ENCODE data around the gene SLC1A4. TPM values are rescaled to one million over a fixed set of nuclear protein-coding genes. Genes with fewer than 3 reads are reported as not detected.
A peak's percentile ranks its signal among the peaks of the same experiment; 100 is the strongest.

The SLC1A4 gene
- total RNA-seq, 4 donors from 2014 or later = 2.7 to 12.4 (median 3.4) TPM

- H3K27me3 ChIP-seq = no peaks in the 10 kb centered on the region
- DNase-seq = no peak
- no peak overlapping the region for H3K27ac ChIP-seq
- no peaks in the 10 kb centered on the region for H3K9me3 ChIP-seq
- no peak overlapping the region for H3K4me3 ChIP-seq
- peaks cover 0 to 12% (median 0%) of the 10 kb centered on the region in 3 donors for H3K36me3 ChIP-seq
- H3K4me1 ChIP-seq = no peaks in the 10 kb centered on the region
- TF ChIP-seq CTCF (IDR thresholded peaks at IDR 0.05) (no peak), POLR2A (IDR thresholded peaks at IDR 0.05) (no peak)
Observed at GRCh38 chr2:65013776-65014175, 24.6 kb downstream of the SLC1A4 start.

GRCh38 chr2:65015731-65016130 is 26.5 kb downstream of the SLC1A4 start:
- Histone ChIP-seq H3K27me3 (no peaks in the 10 kb centered on the region), H3K27ac (no peak overlapping the region), H3K9me3 (no peaks in the 10 kb centered on the region), H3K4me3 (no peak overlapping the region), H3K4me1 (no peaks in the 10 kb centered on the region), H3K36me3 (peaks cover 0 to 19% (median 0%) of the 10 kb centered on the region in 3 donors)
- TF ChIP-seq CTCF (IDR thresholded peaks at IDR 0.05) = no peak
- no peak for TF ChIP-seq POLR2A (IDR thresholded peaks at IDR 0.05)
- no peak for DNase-seq

GRCh38 chr2:65016789-65017188 is 27.6 kb downstream of the SLC1A4 start:
- Histone ChIP-seq H3K9me3 (no peaks in the 10 kb centered on the region), H3K36me3 (peaks cover 0 to 19% (median 0%) of the 10 kb centered on the region in 3 donors), H3K27me3 (no peaks in the 10 kb centered on the region), H3K4me3 (no peak overlapping the region), H3K27ac (peak overlapping the region in 1 of 4 donors; percentile 22), H3K4me1 (no peaks in the 10 kb centered on the region)
- no peak for DNase-seq
- TF ChIP-seq POLR2A (IDR thresholded peaks at IDR 0.05) (no peak), CTCF (IDR thresholded peaks at IDR 0.05) (no peak)

DNA sequence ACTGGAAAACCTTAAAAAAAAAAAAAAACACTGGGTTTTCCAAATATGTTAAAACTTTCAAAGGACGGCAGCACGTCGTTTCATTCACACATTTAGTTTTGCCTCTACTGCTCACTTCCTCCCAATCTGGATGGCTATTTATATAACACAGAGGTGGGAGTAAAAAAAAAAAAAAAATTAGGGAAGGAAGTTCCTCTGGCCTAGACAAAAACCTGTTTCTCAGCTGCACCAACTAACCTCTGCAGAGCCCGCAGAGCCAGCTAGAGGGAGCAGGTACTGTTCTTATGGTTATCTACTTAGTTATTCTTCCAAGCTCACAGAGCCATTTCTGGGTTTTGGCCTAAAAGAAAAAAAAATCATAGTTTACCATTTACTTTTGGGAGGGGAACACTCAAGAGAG is 28.1 kb downstream of the SLC1A4 start:
- Histone ChIP-seq H3K27ac (peak overlapping the region in 2 of 4 donors; percentile 22 to 28), H3K27me3 (no peaks in the 10 kb centered on the region), H3K36me3 (peaks cover 0 to 19% (median 0%) of the 10 kb centered on the region in 3 donors), H3K9me3 (no peaks in the 10 kb centered on the region), H3K4me3 (no peak overlapping the region), H3K4me1 (no peaks in the 10 kb centered on the region)
- DNase-seq = peak in 2 of 3 donors; percentile 68
- TF ChIP-seq CTCF (IDR thresholded peaks at IDR 0.05) = peak in 5 of 6 experiments; percentile 17 to 45 (median 26)
- TF ChIP-seq POLR2A (IDR thresholded peaks at IDR 0.05) = no peak

DNA sequence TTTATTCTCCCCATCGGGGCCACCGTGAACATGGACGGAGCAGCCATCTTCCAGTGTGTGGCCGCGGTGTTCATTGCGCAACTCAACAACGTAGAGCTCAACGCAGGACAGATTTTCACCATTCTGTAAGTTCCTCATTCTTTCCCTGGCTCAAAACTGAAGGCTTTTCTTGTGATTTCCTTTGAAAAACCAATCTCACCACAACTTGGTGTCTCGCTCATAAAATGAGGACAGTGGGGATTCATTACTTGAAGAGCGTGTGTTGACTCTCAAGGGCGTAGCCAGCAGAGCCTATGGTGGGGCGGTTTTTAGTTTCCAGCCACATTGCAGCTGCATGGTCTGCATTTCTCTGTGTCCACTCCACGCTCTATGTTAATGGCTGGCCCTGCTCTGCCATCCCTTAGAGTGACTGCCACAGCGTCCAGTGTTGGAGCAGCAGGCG is 29.0 kb downstream of the SLC1A4 start:
- Histone ChIP-seq H3K4me3 (no peak overlapping the region), H3K27me3 (no peaks in the 10 kb centered on the region), H3K27ac (peak overlapping the region in 3 of 4 donors; percentile 13 to 18 (median 13)), H3K9me3 (no peaks in the 10 kb centered on the region), H3K4me1 (no peaks in the 10 kb centered on the region), H3K36me3 (peaks cover 0 to 23% (median 0%) of the 10 kb centered on the region in 3 donors)
- DNase-seq = no peak
- TF ChIP-seq CTCF (IDR thresholded peaks at IDR 0.05) (no peak), POLR2A (IDR thresholded peaks at IDR 0.05) (no peak)

- TF ChIP-seq CTCF (IDR thresholded peaks at IDR 0.05) (no peak), POLR2A (IDR thresholded peaks at IDR 0.05) (no peak)
- Histone ChIP-seq H3K36me3 (peaks cover 0 to 24% (median 0%) of the 10 kb centered on the region in 3 donors), H3K9me3 (no peaks in the 10 kb centered on the region), H3K27ac (no peak overlapping the region), H3K27me3 (no peaks in the 10 kb centered on the region), H3K4me3 (no peak overlapping the region), H3K4me1 (no peaks in the 10 kb centered on the region)
- no peak for DNase-seq
Observed at GRCh38 chr2:65019010-65019409, 29.8 kb downstream of the SLC1A4 start.
